ENCODE data around the gene DIP2B.
"Not testable (repeated sequence)": the region's sequence is repeated elsewhere in the genome, so short reads cannot be mapped to it uniquely, and the experiment has no call there.

The DIP2B gene

DNA sequence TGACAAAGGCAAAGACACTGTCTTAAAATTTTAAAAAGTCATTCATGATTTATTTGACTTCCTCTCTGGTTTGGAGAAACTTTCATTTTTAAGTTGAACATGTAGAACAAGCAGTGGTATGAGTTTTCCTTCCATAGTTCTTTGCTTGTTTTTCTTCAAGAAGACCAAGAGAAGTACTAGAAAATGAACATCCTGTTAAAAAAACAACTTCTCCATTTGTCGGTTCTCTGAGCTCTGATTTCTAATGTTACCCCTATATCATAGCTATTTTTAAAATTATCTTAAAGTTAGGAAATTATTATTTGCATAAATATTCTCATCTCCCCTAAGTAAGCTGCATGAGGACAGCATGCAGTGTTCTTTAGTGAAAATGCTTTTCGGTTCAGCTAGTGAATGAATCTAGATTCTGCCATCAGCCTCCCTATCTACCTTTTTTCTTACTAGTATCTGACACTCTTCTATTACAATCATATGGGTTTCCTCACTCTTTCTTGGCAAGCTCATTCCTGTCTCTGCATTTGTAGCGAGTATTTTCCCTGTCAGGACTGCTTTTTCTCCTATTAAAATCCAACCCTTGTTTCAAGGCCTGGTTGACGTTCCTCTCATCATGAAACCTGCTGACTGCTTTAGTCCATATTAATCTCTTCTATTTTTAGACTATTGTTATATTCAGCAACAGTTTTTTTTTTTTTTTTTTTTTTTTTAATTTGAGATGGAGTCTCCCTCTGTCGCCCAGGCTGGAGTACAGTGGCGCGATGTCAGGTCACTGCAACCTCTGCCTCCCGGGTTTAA is 15.8 kb downstream of the DIP2B start:
- H3K4me3 ChIP-seq (ENCODE audit: low read depth, low read length), result no peak overlapping the region

DNA sequence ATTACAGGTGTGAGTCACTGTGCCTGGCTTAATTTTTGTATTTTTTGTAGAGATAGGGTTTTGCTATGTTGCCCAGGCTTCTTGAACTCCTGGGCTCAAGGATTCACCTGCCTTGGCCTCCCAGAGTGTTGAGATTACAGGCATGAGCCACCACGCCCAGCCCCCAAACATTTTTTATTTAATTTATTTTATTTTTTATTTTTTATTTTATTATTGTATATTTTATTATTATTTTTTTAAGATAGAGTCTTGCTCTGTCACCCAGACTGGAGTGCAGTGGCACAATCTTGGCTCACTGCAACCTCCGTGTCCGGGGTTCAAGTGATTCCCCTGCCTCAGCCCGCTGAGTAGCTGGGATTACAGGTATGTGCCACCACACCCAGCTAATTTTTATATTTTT is 17.0 kb downstream of the DIP2B start:
- H3K4me3 ChIP-seq (ENCODE audit: low read depth, low read length), result not testable (repeated sequence)

DNA sequence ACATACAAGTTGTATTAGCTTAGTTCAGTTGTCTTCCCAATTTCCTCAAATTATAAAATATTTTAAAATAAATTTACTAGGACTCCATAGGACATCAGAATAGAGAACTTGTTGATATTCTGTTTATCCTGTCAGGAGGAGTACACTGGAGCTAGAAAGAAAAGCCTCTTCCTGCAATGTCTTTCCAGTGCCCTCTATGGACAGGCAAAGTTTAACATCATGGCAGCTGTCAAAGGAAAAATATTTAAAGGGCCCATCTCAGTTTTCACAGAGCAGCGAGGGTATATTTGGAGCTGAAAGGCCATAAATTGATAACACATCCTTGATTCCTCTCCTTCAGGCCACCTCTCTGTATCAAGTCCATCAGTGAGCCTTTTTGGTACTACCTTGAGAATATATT is 19.0 kb downstream of the DIP2B start:
- no peak overlapping the region for H3K4me3 ChIP-seq (ENCODE audit: low read depth, low read length)

DNA sequence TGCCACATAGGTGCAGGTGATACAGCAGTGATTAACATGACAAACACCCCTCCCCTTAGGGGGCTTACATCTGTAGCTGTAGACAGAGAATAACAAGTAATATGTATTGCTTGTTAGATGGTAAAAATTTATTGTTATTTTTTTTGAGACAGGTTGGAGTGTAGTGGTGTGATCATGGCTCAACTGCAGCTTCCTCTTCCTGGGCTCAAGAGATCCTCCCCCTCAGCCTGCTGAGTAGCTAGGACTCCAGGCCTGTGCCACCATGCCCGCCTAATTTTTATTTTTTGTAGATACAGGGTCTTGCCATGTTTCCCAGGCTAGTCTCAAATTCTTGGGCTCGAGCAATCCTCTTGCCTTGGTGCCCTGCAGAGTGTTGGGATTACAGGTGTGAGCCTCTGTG is 19.8 kb downstream of the DIP2B start:
- H3K4me3 ChIP-seq (ENCODE audit: low read depth, low read length), result no peak overlapping the region

DNA sequence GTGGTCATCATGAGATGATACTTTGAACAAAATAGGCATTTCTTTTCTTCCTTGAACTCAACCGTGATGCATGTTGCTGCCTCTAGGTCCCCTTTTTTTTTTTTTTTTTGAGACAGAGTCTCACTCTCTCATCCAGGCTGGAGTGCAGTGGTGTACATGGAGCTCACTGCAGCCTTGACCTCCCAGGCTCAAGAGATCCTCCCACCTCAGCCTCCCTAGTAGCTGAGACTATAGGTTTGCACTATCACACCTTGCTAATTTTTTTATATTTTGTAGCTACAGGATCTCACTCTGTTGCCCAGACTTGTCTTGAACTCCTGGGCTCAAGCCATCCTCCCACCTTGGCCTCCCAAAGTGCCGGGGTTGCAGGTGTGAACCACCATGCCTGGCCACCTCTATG is 20.6 kb downstream of the DIP2B start:
- H3K4me3 ChIP-seq (ENCODE audit: low read depth, low read length), result no peak overlapping the region

DNA sequence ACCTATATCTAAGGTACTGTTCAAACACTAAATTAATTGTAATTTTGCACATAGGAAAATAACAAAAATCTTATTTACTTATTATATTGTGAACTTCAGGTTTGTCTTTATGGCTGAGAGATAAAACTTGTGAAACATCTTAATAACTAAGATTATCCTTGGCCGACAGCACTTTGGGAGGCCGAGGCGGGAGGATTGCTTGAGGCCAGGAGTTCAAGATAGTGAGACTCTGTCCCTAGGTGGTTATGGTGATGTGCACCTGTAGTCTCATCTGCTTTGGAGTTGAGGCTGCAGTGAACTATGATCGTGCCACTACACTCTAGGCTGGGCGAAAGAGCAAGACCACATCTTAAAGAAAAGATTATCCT is 22.6 kb downstream of the DIP2B start:
- H3K4me3 ChIP-seq (ENCODE audit: low read depth, low read length), result no peak overlapping the region

DNA sequence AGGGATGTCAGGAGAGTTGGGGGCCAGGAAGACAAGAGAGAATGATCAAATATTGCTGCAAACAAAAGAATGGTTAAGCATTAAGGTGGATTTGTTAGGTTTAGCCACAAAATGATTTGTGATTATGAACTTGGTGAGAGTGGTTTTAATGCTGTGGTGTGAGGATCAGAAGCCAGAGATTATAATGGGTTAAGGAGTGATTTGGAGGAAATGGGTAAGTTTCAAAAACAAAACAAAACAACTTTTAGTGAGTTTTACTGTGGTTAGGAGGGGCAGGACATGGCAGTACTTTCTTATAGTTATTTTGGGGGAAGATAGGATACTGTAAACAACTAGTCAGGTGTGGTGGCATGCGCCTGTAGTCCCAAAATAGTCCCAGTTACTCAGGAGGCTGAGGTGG is 24.0 kb downstream of the DIP2B start:
- no peak overlapping the region for H3K4me3 ChIP-seq (ENCODE audit: low read depth, low read length)

DNA sequence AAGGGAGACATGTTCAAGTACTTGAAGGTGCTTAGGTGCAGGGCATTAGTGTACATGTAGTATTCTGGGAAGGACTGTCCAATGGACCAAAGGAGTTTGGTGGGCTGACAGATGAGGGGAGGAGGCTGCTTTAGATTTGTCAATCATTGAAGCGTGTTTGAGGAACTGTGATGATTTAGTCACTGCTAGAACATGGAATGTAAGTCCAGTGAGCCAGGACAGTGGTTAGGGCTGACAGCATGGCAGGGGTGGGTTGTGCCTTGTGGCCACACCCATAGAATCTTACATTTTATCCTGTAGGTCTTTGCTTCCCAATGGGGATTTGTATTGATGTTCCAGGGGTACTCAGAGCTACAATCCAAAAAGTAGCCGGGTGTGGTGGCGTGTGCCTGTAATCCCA is 24.6 kb downstream of the DIP2B start:
- H3K4me3 ChIP-seq (ENCODE audit: low read depth, low read length), result no peak overlapping the region

DNA sequence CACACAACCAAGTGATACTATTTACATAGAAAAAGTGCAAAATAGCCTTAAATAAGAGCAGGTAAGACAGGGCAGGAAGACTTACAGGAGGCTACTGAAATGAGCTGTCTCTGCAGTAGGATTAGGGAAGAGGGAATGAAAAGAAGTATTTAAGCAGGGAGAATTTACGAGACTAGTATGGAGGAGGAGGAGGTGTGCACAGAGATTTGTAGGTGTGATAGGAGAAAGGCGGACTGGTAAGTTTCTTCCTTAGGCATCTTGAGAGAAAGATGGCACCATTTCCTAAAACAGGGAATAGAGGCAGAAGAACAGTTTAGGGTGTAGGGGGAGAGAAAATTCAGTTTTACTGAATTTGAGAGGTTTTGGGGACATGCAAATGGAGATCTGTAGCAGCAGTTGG is 25.7 kb downstream of the DIP2B start:
- H3K4me3 ChIP-seq (ENCODE audit: low read depth, low read length), result no peak overlapping the region

DNA sequence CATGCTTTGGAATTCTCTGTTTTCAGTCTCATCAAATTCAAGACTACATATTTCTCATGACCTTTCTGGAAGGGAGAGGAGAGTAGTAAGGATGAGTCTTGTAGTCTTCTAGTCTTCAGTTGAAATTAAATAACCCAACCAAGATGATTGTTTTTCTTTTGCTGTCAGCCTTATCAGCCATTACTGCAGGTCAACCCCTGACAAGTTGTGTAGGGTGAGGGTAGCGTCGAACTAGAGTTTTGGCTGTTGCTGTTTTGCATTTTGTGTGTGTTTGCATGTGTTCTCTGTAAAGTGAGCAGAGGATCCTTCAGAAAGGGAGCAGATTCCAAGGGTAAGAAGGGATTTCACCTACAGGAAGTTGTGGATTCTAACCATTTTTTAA is 28.4 kb downstream of the DIP2B start:
- H3K4me3 ChIP-seq (ENCODE audit: low read depth, low read length), result no peak overlapping the region

DNA sequence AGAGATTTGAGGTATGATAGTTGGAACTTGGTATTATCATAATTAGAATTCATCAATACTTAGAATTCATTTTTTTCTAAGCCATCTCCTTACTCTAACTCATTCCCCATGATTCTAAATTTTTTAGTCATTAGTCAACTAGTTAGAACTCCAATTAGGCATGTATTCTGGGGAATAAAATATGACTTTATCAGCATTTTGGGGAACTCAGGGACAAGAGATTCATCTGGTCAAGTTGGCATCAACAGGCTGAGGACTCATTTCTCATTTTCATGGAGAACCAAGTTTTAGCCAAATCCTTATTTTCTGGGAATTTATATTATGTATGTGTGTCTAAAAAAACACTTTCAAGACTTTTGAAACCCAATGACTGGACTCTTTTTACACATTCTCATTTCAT is 29.2 kb downstream of the DIP2B start:
- no peak overlapping the region for H3K4me3 ChIP-seq (ENCODE audit: low read depth, low read length)

DNA sequence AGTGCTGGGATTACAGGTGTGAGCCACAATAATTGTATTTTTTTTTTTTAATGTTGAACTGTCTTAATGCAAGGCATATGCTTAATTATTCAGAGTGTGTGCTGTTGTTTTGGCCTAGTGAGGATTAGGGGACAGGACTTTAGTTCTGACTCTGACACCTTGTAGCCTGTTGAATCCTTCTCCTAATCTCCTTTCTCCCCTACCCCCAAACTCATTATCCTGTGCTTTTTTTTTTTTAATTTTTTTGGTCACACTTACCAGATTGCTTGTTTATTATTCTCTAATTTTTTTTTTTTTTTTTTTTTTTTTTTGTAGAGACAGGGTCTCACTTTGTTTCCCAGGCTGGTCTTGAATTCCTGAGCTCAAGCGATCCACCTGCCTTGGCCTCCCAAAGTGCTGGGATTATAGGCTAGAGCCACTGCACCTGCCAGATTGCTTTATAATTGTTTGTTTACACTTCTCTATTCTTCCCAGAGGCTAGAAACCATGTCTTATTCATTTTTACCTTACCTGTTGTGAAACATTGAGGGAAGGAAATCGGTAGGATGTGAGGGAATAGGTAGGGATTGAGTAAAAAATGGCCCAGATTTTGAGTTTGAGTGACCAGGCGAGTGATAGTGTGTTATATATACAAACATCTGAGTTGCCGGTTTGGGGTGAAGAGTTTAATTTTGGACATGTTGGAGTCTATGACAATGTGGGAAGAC is 32.2 kb downstream of the DIP2B start:
- no peak overlapping the region for H3K4me3 ChIP-seq (ENCODE audit: low read depth, low read length)

DNA sequence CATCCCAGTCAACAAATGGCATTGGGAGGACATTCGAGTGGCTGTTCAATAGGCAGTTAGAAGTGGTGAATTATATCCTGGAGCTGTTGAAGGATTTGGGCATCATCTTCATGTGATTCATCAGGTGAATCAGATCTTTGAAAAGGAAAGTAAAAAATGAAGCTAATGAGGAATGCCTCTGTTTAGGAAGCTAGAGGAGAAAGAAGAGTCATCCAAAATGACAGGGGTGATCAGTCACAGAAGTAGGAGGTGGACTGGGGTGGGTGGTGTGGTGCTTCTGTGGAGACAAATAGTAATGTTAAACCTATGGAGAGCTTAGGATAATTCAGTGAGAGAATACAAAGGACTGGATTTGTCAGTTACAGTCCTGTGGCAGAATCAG is 32.7 kb downstream of the DIP2B start:
- no peak overlapping the region for H3K4me3 ChIP-seq (ENCODE audit: low read depth, low read length)

DNA sequence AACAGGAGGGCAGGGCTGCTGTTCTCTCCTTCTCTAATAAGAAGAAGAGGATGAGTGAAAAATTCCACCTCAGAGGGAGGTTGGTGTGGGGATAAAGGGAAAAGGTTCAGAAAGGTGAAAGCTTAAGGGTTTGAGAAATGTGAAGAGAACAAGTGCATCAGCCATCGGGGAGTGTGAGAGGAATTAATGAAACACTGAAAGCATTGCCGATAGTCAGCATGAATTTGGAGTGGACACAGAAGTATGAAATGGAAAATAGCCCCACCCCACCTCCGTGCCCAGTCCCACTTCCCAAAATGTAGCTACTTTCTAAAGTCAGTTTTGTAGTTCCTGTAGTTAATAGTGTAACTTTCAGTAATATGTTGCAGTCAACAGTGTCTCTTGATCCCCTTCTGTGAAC is 33.4 kb downstream of the DIP2B start:
- H3K4me3 ChIP-seq (ENCODE audit: low read depth, low read length), result no peak overlapping the region

DNA sequence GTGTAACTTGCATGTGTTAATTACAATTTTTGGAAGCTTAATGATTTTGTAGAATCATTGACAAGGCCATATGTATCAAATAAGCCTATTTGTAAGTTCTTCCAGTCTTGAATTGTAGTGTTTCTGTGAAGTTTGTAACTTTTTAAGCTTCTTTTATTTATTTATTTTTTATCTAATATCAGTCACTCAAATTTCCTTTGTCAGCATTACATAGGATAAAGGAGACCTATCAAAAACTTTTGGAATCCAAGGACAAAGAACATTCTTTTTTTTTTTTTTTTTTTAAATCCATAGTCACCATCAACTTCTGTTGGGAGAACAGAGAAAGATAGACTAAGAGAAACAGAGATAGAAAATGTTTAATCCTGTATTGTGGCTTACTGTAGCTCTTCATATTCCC is 36.4 kb downstream of the DIP2B start:
- H3K4me3 ChIP-seq (ENCODE audit: low read depth, low read length), result no peak overlapping the region

DNA sequence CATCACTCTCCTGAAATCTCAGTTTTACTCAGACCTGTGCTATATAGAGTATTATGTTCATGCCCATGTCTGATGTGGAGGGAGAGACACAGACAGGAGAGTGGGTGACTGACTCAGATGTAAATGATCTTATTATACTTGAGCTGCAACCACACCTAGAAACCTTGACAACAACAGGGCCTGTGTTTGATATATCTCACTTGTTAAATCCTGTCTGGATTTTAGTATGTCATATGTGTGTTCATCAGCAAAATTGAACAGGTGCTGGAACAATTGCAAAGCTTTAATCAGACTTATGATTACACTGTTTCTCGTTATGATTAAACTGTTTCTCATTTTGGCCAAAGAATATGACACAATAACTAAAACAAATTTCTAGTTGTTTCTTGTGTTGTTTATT is 37.7 kb downstream of the DIP2B start:
- no peak overlapping the region for H3K4me3 ChIP-seq (ENCODE audit: low read depth, low read length)

DNA sequence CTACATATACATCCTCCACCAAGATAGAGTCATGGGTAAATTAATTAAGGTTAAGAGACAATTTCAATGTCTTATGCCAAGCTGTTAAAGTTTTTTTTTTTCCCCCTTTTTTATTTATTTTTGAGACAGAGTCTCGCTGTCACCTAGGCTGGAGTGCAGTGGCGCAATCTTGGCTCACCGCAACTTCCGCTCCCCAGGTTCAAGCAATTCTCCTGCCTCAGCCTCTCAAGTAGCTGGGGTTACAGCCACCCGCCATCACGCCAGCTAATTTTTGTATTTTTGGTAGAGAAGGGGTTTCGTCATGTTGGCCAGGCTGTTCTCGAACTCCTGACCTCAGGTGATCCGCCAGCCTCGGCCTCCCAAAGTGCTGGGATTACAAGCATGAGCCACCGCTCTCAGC is 38.4 kb downstream of the DIP2B start:
- not testable (repeated sequence) for H3K4me3 ChIP-seq (ENCODE audit: low read depth, low read length)

DNA sequence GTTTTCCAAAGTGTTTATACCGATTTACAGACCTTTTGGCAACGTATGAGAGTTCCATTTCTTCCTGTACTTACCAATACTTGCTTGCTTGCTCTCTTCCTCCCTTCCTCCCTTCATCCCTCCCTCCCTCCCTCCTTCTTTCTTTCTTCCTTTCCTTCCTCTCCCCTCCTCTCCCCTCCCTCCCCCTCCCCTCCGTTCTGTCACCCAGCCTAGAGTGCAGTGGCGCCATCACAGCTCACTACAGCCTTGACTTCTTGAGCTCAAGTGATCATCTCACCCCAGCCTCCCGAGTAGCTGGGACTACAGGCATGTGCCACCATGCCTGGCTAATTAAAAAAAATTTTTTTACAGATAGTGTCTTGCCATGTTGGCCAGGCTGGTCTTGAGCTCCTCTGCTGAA is 40.4 kb downstream of the DIP2B start:
- H3K4me3 ChIP-seq (ENCODE audit: low read depth, low read length), result no peak overlapping the region

DNA sequence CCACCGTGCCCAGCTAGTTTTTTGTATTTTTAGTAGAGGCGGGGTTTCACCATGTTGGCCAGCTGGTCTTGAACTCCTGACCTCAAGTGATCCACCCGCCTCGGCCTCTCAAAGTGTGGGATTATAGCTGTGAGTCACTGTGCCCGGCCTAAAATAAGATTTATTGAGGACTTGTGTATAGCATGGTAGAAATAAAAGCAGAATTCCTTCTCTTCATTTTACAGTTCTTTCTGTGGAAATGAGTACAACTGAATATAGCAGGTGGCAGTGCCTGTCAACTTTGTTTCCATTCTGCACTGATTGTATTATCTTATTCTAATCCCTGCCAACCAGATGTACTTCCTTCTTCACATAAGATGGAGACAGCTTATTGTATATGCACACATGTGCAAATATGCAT is 41.0 kb downstream of the DIP2B start:
- no peak overlapping the region for H3K4me3 ChIP-seq (ENCODE audit: low read depth, low read length)

DNA sequence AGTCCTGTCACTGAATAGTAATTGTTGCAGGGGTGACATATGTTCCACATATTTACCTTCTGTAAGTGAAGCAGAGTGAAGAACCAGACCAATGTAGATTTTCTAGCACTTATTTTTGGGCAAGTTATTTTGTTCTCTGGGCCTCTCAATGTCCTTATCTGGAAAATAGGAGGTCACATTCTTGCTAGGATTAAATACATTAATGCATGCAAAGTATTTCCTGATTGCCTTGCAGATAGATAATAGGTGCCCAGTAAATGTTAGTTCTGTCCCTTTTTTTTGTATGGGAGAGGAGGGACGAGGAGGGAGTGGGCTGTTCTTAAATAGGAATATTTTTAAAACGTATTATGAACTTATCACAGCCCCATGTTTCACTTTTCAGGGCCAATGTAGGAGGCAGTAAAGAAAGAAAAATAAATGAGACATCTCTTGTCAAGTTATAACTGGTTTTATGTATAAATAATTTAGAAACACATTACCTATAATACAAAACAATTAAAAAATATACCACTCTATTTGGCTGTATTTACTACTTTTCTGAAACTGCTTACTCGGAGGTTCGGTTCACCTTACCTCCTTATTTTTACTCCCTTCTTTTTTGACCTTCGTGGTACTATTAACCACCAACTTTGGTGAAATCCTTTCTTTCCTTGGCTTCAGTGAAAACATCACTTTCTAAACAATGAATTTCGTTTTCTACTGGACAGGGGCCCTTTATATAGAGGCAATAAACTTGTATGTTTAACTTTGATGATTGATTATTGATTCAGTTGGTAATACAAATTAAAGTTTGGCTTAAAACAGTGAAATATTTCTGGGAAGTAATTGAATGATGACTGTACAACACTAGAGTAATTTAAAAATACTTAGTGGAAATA is 41.9 kb downstream of the DIP2B start:
- no peak overlapping the region for H3K4me3 ChIP-seq (ENCODE audit: low read depth, low read length)

DNA sequence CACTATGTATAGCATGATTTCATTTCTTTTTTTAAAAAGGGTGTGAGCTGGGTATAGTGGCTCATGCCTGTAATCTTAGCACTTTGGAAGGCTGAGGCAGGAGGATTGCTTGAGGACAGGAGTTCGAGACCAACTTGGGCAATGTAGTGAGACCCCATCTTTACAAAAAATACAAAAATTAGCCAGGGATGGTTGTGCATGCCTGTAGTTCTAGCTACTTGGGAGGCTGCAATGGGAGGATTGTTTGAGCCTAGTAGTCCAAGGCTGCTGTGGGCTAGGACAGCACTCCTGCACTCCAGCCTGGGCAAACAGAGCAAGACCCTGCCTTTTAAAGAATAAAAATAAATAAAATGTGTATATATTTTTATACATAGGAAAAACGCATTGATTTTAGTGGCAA is 43.0 kb downstream of the DIP2B start:
- H3K4me3 ChIP-seq (ENCODE audit: low read depth, low read length), result no peak overlapping the region

DNA sequence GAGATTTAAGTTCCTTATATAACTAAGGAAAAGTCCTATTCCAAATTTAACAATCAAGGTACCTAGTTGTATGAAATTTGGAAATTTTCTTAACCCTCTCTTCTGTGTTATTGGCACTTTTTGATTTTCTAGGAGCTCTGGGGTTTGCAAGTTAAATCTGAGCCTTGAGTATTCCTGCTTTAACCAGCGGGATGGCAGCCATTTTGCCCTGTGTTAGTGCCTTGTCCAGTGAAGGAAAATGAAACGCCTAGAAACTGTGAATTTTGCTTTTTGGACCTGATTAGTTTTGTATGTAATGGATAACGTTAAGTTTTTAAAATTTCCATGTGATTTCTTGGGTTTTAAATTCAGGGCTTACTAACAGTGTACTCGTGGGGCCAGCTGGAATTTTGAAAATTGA is 45.1 kb downstream of the DIP2B start:
- H3K4me3 ChIP-seq (ENCODE audit: low read depth, low read length), result no peak overlapping the region

Measured in iPS-11a (cell line).